ENCODE data around the gene FILIP1L. TPM values are rescaled to one million over a fixed set of nuclear protein-coding genes. Genes with fewer than 3 reads are reported as not detected.

FILIP1L gene
- total RNA-seq, 1 donor from 2014 or later = 19.1 TPM

GRCh38 chr3:99982650-99983049, 131.7 kb downstream of the FILIP1L start:
- no peaks in the 10 kb centered on the region for H3K4me1 Mint-ChIP-seq (ENCODE audit: unreplicated experiment)
- no peaks in the 10 kb centered on the region for H3K36me3 Mint-ChIP-seq (ENCODE audit: low read depth, unreplicated experiment)
- H3K9me3 Mint-ChIP-seq (ENCODE audit: unreplicated experiment) = no peaks in the 10 kb centered on the region
- H3K27ac Mint-ChIP-seq (ENCODE audit: unreplicated experiment) = no peak overlapping the region
- TF ChIP-seq CTCF (IDR thresholded peaks at IDR 0.05; ENCODE audit: unreplicated experiment) = no peak
- H3K4me3 Mint-ChIP-seq (ENCODE audit: unreplicated experiment) = no peak overlapping the region
- no peak for DNase-seq (ENCODE audit: low spot score)
- H3K27me3 Mint-ChIP-seq (ENCODE audit: unreplicated experiment) = no peaks in the 10 kb centered on the region

GRCh38 chr3:99981138-99981537, 133.2 kb downstream of the FILIP1L start:
- H3K36me3 Mint-ChIP-seq (ENCODE audit: low read depth, unreplicated experiment) = no peaks in the 10 kb centered on the region
- H3K9me3 Mint-ChIP-seq (ENCODE audit: unreplicated experiment) = no peaks in the 10 kb centered on the region
- no peak overlapping the region for H3K4me3 Mint-ChIP-seq (ENCODE audit: unreplicated experiment)
- no peak for TF ChIP-seq CTCF (IDR thresholded peaks at IDR 0.05; ENCODE audit: unreplicated experiment)
- H3K4me1 Mint-ChIP-seq (ENCODE audit: unreplicated experiment) = no peaks in the 10 kb centered on the region
- H3K27ac Mint-ChIP-seq (ENCODE audit: unreplicated experiment) = no peak overlapping the region
- peaks cover 2% of the 10 kb centered on the region for H3K27me3 Mint-ChIP-seq (ENCODE audit: unreplicated experiment)
- DNase-seq (ENCODE audit: low spot score) = no peak

- Mint-ChIP-seq H3K27me3 (ENCODE audit: unreplicated experiment) (peaks cover 2% of the 10 kb centered on the region), H3K36me3 (ENCODE audit: low read depth, unreplicated experiment) (no peaks in the 10 kb centered on the region), H3K4me3 (ENCODE audit: unreplicated experiment) (no peak overlapping the region), H3K9me3 (ENCODE audit: unreplicated experiment) (no peaks in the 10 kb centered on the region), H3K4me1 (ENCODE audit: unreplicated experiment) (no peaks in the 10 kb centered on the region), H3K27ac (ENCODE audit: unreplicated experiment) (no peak overlapping the region)
- DNase-seq (ENCODE audit: low spot score) = no peak
- no peak for TF ChIP-seq CTCF (IDR thresholded peaks at IDR 0.05; ENCODE audit: unreplicated experiment)
Measured at GRCh38 chr3:99980606-99981005, 133.7 kb downstream of the FILIP1L start.

GRCh38 chr3:99978221-99978620, 136.1 kb downstream of the FILIP1L start:
- H3K4me1 Mint-ChIP-seq (ENCODE audit: unreplicated experiment) = no peaks in the 10 kb centered on the region
- H3K27ac Mint-ChIP-seq (ENCODE audit: unreplicated experiment) = no peak overlapping the region
- no peaks in the 10 kb centered on the region for H3K36me3 Mint-ChIP-seq (ENCODE audit: low read depth, unreplicated experiment)
- peaks cover 2% of the 10 kb centered on the region for H3K27me3 Mint-ChIP-seq (ENCODE audit: unreplicated experiment)
- no peak overlapping the region for H3K4me3 Mint-ChIP-seq (ENCODE audit: unreplicated experiment)
- H3K9me3 Mint-ChIP-seq (ENCODE audit: unreplicated experiment) = no peaks in the 10 kb centered on the region
- no peak for DNase-seq (ENCODE audit: low spot score)
- TF ChIP-seq CTCF (IDR thresholded peaks at IDR 0.05; ENCODE audit: unreplicated experiment) = no peak

- Mint-ChIP-seq H3K36me3 (ENCODE audit: low read depth, unreplicated experiment) (no peaks in the 10 kb centered on the region), H3K9me3 (ENCODE audit: unreplicated experiment) (no peaks in the 10 kb centered on the region), H3K4me3 (ENCODE audit: unreplicated experiment) (no peak overlapping the region), H3K4me1 (ENCODE audit: unreplicated experiment) (no peaks in the 10 kb centered on the region), H3K27me3 (ENCODE audit: unreplicated experiment) (peaks cover 2% of the 10 kb centered on the region), H3K27ac (ENCODE audit: unreplicated experiment) (no peak overlapping the region)
- TF ChIP-seq CTCF (IDR thresholded peaks at IDR 0.05; ENCODE audit: unreplicated experiment) = no peak
- DNase-seq (ENCODE audit: low spot score) = no peak
Measured at GRCh38 chr3:99976584-99976983, 137.7 kb downstream of the FILIP1L start.

Data from endothelial cell (in vitro differentiated cells).